Endothelial cell of umbilical vein (primary cell): ENCODE results near the gene ERFL. TPM values are rescaled to one million over a fixed set of nuclear protein-coding genes. Genes with fewer than 3 reads are reported as not detected.

Experiments
- BruUV-seq: library from RNA; stranded (reverse); fragments of 400-500 nt; replicated peaks from 2 replicates; lab custom pipeline; 2021; lab: Mats Ljungman, UMichigan
- CTCF ChIA-PET: fragments of 300-600, 350-600 bp; sonication (Branson Sonifier 250); formaldehyde crosslinking; loops from one replicate; lab custom pipeline; 2021; ENCODE audit warnings: antibody characterized with exemption, inconsistent platforms; lab: Charles Lee
- POLR2A ChIA-PET: fragments of 300-600, 350-600 bp; sonication (Branson Sonifier 250); formaldehyde crosslinking; loops from one replicate; lab custom pipeline; 2021; ENCODE audit warnings: antibody characterized with exemption, inconsistent platforms; lab: Charles Lee
- DNase-seq: peaks from one replicate; pipeline ENCODE4 v3.0.0-alpha.2; 2011; ENCODE audit warnings: low read depth, low spot score
- FAIRE-seq: peaks from 2 replicates; lab custom pipeline; 2011; peaks lifted over from hg19 to GRCh38; lab: Jason Lieb, UNC
- H2AFZ ChIP-seq: 2 replicates; pipeline ENCODE4 v1.6.0; 2012; ENCODE audit warnings: low read depth, low read length, control low read depth, inconsistent platforms
- H3K27ac ChIP-seq: 2 replicates; pipeline ENCODE4 v1.5.1; 2011; ENCODE audit warnings: low read depth, mild to moderate bottlenecking, control low read depth, low read length, moderate library complexity; ENCODE audit not compliant: insufficient read depth
- H3K27me3 ChIP-seq, 2 experiments: 2 replicates each; pipeline versions ENCODE4 v1.6.0 to v1.6.1; 2011; ENCODE audit warnings: low read length in 2 of 2, mixed read lengths in 1 of 2; ENCODE audit not compliant: control insufficient read depth in 2 of 2, insufficient read depth in 2 of 2
- H3K36me3 ChIP-seq, 2 experiments: 2 replicates in 1 of 2; 3 replicates in 1 of 2; pipeline ENCODE4 v1.5.1; 2011; ENCODE audit warnings: low read length in 2 of 2, mild to moderate bottlenecking in 1 of 2, moderate library complexity in 1 of 2; ENCODE audit not compliant: control insufficient read depth in 2 of 2, insufficient read depth in 2 of 2; ENCODE audit errors: extremely low read depth in 1 of 2
- H3K4me1 ChIP-seq: 3 replicates; pipeline ENCODE4 v1.5.1; 2011; ENCODE audit warnings: mild to moderate bottlenecking, low read length; ENCODE audit not compliant: control insufficient read depth, insufficient read depth; ENCODE audit errors: extremely low read depth
- H3K4me2 ChIP-seq: 2 replicates; pipeline ENCODE4 v1.6.1; 2011; ENCODE audit warnings: low read length, control low read depth, mixed read lengths; ENCODE audit not compliant: insufficient read depth
- H3K4me3 ChIP-seq, 3 experiments: fragments of 200-600 bp in 1 of 3; sonication (generic), shearing (Covaris generic) in 1 of 3; replicated peaks in 1 of 3; 2 replicates each; pipeline ENCODE4 v1.5.1; 2011 to 2016; ENCODE audit warnings: control low read depth in 3 of 3, low read length in 3 of 3, mild to moderate bottlenecking in 2 of 3, inconsistent platforms in 1 of 3, low read depth in 1 of 3, moderate library complexity in 1 of 3; ENCODE audit not compliant: insufficient read depth in 1 of 3
- H3K79me2 ChIP-seq: 2 replicates; pipeline ENCODE4 v1.6.0; 2012; ENCODE audit warnings: low read length, inconsistent platforms; ENCODE audit not compliant: control insufficient read depth, insufficient read depth
- H3K9ac ChIP-seq: replicated peaks from 2 replicates; pipeline ENCODE3; 2011; ENCODE audit warnings: low read length, control low read depth; ENCODE audit not compliant: insufficient read depth; ENCODE audit errors: extremely low read depth
- H3K9me1 ChIP-seq: replicated peaks from 3 replicates; pipeline ENCODE4 v1.6.0; 2011; ENCODE audit warnings: mild to moderate bottlenecking, low read length; ENCODE audit not compliant: control insufficient read depth, insufficient read depth; ENCODE audit errors: extremely low read depth
- H3K9me3 ChIP-seq: replicated peaks from 2 replicates; pipeline ENCODE4 v1.5.1; 2012; ENCODE audit warnings: low read length, inconsistent platforms; ENCODE audit not compliant: control insufficient read depth, insufficient read depth
- H4K20me1 ChIP-seq: replicated peaks from 2 replicates; pipeline ENCODE3; 2011; ENCODE audit warnings: mild to moderate bottlenecking, low read length; ENCODE audit not compliant: control insufficient read depth, insufficient read depth; ENCODE audit errors: extremely low read depth
- EZH2 ChIP-seq: IDR thresholded peaks from 2 replicates; pipeline ENCODE4 v1.6.1; 2012; ENCODE audit warnings: borderline replicate concordance, low read depth, mild to moderate bottlenecking, moderate library complexity, low read length, inconsistent platforms; ENCODE audit not compliant: severe bottlenecking
- FOS ChIP-seq: IDR thresholded peaks from 2 replicates; pipeline ENCODE4 v1.6.1; 2011; ENCODE audit warnings: mild to moderate bottlenecking, low read length, moderate library complexity, borderline replicate concordance; ENCODE audit not compliant: insufficient read depth
- GATA2 ChIP-seq: IDR thresholded peaks from 2 replicates; pipeline ENCODE4 v1.7.0; 2011; ENCODE audit warnings: low read depth, mild to moderate bottlenecking, moderate library complexity, mixed read lengths, low read length; ENCODE audit not compliant: insufficient read length, insufficient read depth
- JUN ChIP-seq: IDR thresholded peaks from 2 replicates; pipeline ENCODE4 v1.6.1; 2011; ENCODE audit warnings: borderline replicate concordance, low read depth; ENCODE audit not compliant: insufficient read length, insufficient read depth
- MYC ChIP-seq: IDR thresholded peaks from one replicate; pipeline ENCODE4 v1.6.1; 2011; ENCODE audit warnings: mild to moderate bottlenecking, low read depth, low read length
- POLR2A ChIP-seq: IDR thresholded peaks from 2 replicates; pipeline ENCODE4 v1.6.1; 2012; ENCODE audit warnings: low read depth, mild to moderate bottlenecking, control low read depth, low read length
- POLR2AphosphoS5 ChIP-seq: IDR thresholded peaks from 2 replicates; pipeline ENCODE4 v1.6.1; 2012; ENCODE audit warnings: low read depth, mild to moderate bottlenecking, control low read depth, low read length, moderate library complexity; ENCODE audit not compliant: insufficient read depth
- dilution Hi-C: fragments of 300-500 bp; cut with MboI; formaldehyde crosslinking; loops from one replicate; pipeline ENCODE4 v1.15.0; 2019; ENCODE audit warnings: low sequenced_read_pairs; ENCODE audit not compliant: extremely low pct_ligation_motif_present
- intact Hi-C: fragments of 100-400 bp; cut with micrococcal nuclease; formaldehyde crosslinking; loops from one replicate; pipeline ENCODE4 v1.10.0; 2022
- polyA plus RNA-seq, 4 experiments: library from polyadenylated mRNA; depleted of rRNA in 3 of 4; stranded (reverse) in 3 of 4; unstranded in 1 of 4; fragments of >200 nt; gene quantifications; 2 replicates each; pipeline versions ENCODE4 v1.2.1 to v1.2.3, GENCODE V29; 2011 to 2012; ENCODE audit warnings: missing spikeins in 1 of 4
- total RNA-seq: library from RNA; stranded (reverse); gene quantifications from 2 replicates; pipeline ENCODE4 v1.2.3, GENCODE V29; 2021
- TF ChIP-seq, protein P1 (sequence below): IDR thresholded peaks from 2 replicates; pipeline ENCODE4 v1.6.1; 2011; ENCODE audit not compliant: insufficient read depth, insufficient read length
- TF ChIP-seq, protein P2 (sequence below), 2 donors: IDR thresholded peaks; 1 replicate in 1 of 2; 2 replicates in 1 of 2; pipeline ENCODE4 v1.5.1; 2011; ENCODE audit warnings: low read length in 2 of 2, mild to moderate bottlenecking in 2 of 2, moderate library complexity in 2 of 2, control low read depth in 1 of 2, inconsistent platforms in 1 of 2, low read depth in 1 of 2; ENCODE audit not compliant: insufficient read depth in 1 of 2; ENCODE audit errors: extremely low read depth in 1 of 2

The ERFL gene
- total and polyA plus RNA-seq, 2 donors (not counting 3 experiments of a cell fraction or from before 2014, with no cell fraction given): not detected

DNA sequence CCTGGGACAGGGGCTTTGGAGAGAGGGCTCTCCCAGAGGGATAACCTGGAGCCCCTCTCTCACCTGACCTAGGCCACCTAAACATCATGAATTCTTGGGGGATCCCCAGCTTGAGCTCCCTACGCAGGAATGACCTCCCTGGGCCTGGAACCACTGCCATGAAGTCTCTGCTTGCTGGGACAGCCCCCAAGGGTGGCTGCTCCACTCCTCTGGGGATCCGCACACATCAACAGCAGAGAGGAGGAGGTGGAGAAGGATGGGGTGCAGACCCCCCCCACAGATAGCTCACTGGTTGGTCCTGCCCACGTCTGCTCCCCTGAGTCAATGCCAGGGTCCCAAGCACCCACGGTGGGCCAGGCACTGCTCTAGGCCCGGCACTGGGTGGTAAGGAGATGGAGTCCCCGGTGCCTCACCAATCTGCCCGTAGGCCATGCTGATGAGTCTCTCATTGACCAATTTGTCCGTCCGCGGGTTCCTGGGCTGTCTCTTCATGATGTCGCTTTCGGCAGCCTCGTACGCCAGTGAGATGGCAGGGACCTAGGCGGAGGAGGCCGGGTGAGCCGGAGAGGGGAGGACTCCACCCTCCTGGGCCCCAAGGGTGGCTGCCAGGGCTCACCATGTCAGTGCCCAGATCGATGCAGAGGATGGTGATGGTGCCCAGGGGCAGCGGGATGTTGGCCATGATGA is 41.7 kb upstream of the ERFL start:
- BruUV-seq: no TSS peak
- Histone ChIP-seq H4K20me1 (no peaks in the 10 kb centered on the region), H3K9me1 (no peaks in the 10 kb centered on the region), H3K4me3 (no peak overlapping the region), H3K4me2 (no peak overlapping the region), H3K27me3 (no peaks in the 10 kb centered on the region), H3K9ac (no peak overlapping the region), H3K27ac (no peak overlapping the region), H3K4me1 (no peaks in the 10 kb centered on the region), H2AFZ (no peak overlapping the region), H3K9me3 (no peaks in the 10 kb centered on the region), H3K79me2 (no peaks in the 10 kb centered on the region), H3K36me3 (no peaks in the 10 kb centered on the region)
- DNase-seq (no peak), FAIRE-seq (no peak)
- ChIA-PET POLR2A (no interaction called here), CTCF (no interaction called here)
- intact Hi-C loops (no loop called here), dilution Hi-C loops (no loop called here)
- TF ChIP-seq GATA2 (no peak), POLR2AphosphoS5 (no peak), POLR2A (no peak), EZH2 (no peak), FOS (no peak), JUN (no peak), MYC (no peak)
- TF ChIP-seq, protein P1, sequence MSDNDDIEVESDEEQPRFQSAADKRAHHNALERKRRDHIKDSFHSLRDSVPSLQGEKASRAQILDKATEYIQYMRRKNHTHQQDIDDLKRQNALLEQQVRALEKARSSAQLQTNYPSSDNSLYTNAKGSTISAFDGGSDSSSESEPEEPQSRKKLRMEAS: no peak
- TF ChIP-seq, protein P2, sequence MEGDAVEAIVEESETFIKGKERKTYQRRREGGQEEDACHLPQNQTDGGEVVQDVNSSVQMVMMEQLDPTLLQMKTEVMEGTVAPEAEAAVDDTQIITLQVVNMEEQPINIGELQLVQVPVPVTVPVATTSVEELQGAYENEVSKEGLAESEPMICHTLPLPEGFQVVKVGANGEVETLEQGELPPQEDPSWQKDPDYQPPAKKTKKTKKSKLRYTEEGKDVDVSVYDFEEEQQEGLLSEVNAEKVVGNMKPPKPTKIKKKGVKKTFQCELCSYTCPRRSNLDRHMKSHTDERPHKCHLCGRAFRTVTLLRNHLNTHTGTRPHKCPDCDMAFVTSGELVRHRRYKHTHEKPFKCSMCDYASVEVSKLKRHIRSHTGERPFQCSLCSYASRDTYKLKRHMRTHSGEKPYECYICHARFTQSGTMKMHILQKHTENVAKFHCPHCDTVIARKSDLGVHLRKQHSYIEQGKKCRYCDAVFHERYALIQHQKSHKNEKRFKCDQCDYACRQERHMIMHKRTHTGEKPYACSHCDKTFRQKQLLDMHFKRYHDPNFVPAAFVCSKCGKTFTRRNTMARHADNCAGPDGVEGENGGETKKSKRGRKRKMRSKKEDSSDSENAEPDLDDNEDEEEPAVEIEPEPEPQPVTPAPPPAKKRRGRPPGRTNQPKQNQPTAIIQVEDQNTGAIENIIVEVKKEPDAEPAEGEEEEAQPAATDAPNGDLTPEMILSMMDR (IDR thresholded peaks at IDR 0.05; ENCODE audit: extremely low read depth in 1 of 2, insufficient read depth in 1 of 2, low read depth in 1 of 2, low read length in 2 of 2): no peak
